Stimulated activated CD4-positive, alpha-beta T cell treated with anti-CD3 and anti-CD28 coated beads, Interleukin-4, amount 100 ng/mL, for 48 hours (primary cell): ENCODE results near the gene DDX27.
"Not testable (repeated sequence)": the region's sequence is repeated elsewhere in the genome, so short reads cannot be mapped to it uniquely, and the experiment has no call there.

Experiments used
- DNase-seq, 2 donors: peaks; one replicate each; pipeline ENCODE4 v3.0.0-alpha.2; 2020; ENCODE audit warnings: low read depth in 2 of 2

The DDX27 gene

GRCh38 chr20:49207076-49207475, 12.1 kb upstream of the DDX27 start:
- no peak for DNase-seq

- DNase-seq, result no peak
Measured at GRCh38 chr20:49210101-49210756, 9.0 kb upstream of the DDX27 start.

GRCh38 chr20:49210757-49211110, 8.5 kb upstream of the DDX27 start:
- no peak for DNase-seq

GRCh38 chr20:49214571-49214970, 4.6 kb upstream of the DDX27 start:
- DNase-seq, result no peak

- no peak for DNase-seq
Measured at GRCh38 chr20:49215232-49215631, 4.0 kb upstream of the DDX27 start.

GRCh38 chr20:49216991-49217578, 2.1 kb upstream of the DDX27 start:
- peak; percentile 96 to 99 for DNase-seq

- not testable (repeated sequence) for DNase-seq
Measured at GRCh38 chr20:49218739-49219090, 501 bp upstream of the DDX27 start.

GRCh38 chr20:49219924-49220831, 962 bp downstream of the DDX27 start:
- DNase-seq, result no peak

GRCh38 chr20:49225896-49226295, 6.7 kb downstream of the DDX27 start:
- DNase-seq, result no peak

GRCh38 chr20:49228676-49229075, 9.5 kb downstream of the DDX27 start:
- DNase-seq, result no peak

GRCh38 chr20:49229381-49229780, 10.2 kb downstream of the DDX27 start:
- DNase-seq, result no peak

- DNase-seq, result no peak
Measured at GRCh38 chr20:49230021-49230420, 10.8 kb downstream of the DDX27 start.

GRCh38 chr20:49230561-49231133, 11.4 kb downstream of the DDX27 start:
- no peak for DNase-seq

GRCh38 chr20:49231471-49231870, 12.3 kb downstream of the DDX27 start:
- DNase-seq, result no peak

GRCh38 chr20:49233226-49233625, 14.0 kb downstream of the DDX27 start:
- no peak for DNase-seq

GRCh38 chr20:49234831-49235230, 15.6 kb downstream of the DDX27 start:
- DNase-seq, result no peak

GRCh38 chr20:49236301-49236700, 17.1 kb downstream of the DDX27 start:
- DNase-seq, result no peak

- DNase-seq, result no peak
Measured at GRCh38 chr20:49237531-49237930, 18.3 kb downstream of the DDX27 start.

- no peak for DNase-seq
Measured at GRCh38 chr20:49245921-49246740, 26.9 kb downstream of the DDX27 start.

- no peak for DNase-seq
Measured at GRCh38 chr20:49247169-49247723, 28.0 kb downstream of the DDX27 start.

- DNase-seq, result no peak
Measured at GRCh38 chr20:49247792-49248191, 28.6 kb downstream of the DDX27 start.
